ENCODE results near the gene STK32C.
"Not testable (repeated sequence)": the region's sequence is repeated elsewhere in the genome, so short reads cannot be mapped to it uniquely, and the experiment has no call there.

The STK32C gene

DNA sequence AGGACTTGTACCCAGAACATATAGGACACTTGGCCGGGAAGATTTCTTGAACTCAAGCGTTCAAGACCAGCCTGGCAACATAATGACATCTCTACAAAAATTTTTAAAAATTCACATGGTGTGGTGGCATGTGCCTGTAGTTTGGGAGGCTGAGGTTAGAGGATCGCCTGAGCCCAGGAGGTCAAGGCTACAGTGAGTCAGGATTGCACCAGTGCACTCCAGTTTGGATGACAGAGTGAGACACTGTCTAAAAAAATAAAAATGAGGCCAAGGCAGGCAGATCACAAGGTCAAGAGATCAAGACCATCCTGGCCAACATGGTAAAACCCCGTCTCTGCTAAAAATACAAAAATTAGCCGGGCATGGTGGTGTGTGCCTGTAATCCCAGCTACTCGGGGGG is 9.7 kb upstream of the STK32C start:
- DNase-seq (ENCODE audit: low spot score), result not testable (repeated sequence)

DNA sequence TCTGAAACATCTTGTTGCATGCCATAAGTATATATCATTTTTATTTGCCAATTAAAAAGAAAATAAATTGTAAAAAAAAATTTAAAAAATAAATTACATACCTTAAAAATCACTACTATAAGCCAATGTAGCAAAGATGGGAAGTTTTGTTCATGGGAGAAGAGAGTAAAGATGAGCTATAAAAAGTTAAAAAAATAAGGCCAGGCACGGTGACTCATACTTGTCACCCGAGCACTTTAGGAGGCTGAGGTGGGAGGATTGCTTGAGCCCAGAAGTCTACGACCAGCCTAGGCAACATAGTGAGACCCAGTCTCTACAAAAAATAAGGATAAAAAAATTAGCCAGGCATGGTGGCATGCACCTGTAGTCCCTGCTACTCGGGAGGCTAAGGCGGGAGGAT is 8.4 kb upstream of the STK32C start:
- no peak for DNase-seq (ENCODE audit: low spot score)

DNA sequence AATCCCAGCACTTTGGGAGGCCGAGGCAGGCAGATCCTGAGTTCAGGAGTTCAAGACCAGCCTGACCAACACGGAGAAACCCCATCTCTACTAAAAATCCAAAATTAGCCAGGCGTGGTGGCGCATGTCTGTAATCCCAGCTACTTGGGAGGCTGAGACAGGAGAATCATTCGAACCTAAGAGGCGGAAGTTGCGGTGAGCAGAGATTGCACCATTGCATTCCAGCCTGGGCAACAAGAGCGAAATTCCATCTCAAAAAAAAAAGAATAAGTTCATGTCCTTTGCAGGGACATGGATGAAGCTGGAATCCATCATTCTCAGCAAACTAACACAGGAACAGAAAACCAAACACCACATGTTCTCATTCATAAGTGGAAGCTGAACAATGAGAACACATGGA is 7.1 kb upstream of the STK32C start:
- DNase-seq (ENCODE audit: low spot score), result not testable (repeated sequence)

DNA sequence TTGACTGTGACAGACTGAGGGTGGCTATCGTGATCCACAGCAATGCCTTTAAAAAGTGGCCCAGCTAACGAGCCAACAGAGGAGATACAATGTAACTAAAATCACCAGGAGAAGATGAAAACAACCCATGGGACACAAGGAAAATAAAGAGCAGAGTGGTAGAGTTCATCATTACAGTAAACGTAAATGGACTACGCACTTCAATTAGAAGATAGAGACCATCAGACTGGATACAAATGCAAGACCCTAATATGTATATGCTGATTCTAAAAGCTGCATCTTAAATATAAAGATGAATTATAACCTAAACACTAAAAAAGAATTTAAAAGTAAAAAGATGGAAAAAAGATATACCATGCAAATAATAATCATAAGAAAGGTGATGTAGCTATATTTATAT is 6.6 kb upstream of the STK32C start:
- no peak for DNase-seq (ENCODE audit: low spot score)

DNA sequence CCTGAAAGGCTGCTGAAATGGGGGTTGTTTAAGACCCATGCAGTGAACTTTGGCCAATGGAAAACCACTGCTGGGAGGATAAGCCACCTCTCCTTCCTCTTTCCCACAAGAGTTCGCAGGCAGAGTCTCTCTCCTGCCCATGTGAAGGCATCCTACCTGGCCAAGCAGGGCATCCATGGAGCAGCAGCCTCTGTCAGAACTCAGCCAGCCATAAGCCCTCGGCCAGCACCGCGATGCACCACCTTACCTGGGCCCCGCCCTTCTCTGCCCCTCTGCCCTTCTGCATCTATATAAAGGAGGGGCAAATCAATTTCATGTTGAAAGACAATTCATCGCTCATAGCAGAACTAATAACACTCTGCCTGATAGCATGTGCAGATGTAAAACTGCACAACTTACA is 6.1 kb upstream of the STK32C start:
- no peak for DNase-seq (ENCODE audit: low spot score)

DNA sequence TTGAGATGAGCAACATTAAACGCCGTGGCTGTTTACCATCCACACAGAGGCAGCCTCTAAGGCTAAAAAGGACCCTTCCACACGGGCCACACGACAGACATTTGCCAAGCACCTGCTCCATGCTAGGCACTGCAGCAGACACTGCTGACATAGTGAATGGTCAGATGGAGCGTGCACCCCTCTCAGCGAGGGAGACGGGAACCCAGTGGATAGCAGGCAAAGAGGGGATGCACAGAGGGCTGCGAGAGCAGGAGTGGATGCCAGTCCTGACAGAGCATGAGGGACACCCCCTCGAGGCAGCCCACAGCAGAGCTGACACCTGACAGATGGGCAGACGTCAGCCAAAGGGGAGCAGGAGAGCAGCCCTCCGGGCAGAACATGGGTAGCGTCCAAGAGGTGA is 5.6 kb upstream of the STK32C start:
- DNase-seq (ENCODE audit: low spot score), result no peak

DNA sequence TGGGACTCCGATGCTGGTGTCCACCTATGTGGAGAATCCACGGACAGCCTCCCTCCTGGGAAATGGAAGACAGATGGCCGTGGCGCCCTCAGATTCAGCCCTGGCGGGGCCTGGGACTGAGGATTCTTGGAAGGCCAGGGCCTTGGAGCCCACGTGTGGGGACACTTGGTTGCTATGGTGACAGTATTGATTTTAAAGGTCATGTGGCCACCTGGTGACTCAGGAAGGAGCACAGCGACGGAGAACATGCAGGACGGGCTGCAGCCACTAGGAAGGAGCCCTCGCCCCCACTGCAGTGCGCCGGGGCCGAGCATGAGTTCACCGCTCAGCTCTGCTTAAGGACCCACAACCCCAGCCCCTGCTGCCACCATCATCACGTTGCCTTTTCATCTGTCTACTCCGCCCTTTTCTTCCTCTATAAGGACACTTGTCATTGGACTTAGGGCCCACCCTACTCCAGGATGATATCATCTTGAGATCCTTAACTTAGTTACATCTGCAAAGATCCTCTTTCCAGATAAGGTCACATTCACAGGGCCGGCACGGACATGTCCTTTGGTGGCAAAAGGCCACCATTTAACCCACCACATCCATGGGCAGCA is 3.7 kb upstream of the STK32C start:
- DNase-seq (ENCODE audit: low spot score), result no peak

DNA sequence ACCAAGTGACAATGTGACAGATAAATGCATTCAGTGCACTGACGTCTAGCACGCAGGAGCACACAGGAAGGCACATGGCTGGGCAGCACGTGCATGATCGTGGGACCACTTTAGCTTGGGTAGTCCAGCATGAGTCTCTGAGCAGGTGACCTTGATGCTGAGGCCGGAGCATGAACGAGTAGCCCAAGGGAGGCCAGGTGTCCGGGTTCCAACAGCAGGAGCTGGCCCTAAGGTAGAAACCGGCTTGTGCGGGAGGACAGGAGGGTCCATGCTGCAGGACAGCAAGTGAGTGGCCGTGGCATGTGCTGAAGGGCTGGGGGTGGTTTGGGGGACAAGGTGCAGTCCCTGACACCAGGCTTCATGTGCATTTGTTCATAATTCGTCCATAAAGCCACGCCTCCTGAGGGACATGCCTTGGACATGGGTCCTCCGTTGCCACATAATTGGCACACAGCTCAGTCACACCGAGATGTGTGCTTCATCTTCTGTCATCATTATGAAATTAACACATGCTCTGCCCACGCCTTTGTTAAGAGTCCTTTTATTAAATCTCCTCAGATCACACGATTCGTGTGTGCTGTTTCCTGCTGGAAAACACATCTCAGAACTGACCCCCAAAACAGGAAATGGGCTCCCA is 3.1 kb upstream of the STK32C start:
- no peak for DNase-seq (ENCODE audit: low spot score)

DNA sequence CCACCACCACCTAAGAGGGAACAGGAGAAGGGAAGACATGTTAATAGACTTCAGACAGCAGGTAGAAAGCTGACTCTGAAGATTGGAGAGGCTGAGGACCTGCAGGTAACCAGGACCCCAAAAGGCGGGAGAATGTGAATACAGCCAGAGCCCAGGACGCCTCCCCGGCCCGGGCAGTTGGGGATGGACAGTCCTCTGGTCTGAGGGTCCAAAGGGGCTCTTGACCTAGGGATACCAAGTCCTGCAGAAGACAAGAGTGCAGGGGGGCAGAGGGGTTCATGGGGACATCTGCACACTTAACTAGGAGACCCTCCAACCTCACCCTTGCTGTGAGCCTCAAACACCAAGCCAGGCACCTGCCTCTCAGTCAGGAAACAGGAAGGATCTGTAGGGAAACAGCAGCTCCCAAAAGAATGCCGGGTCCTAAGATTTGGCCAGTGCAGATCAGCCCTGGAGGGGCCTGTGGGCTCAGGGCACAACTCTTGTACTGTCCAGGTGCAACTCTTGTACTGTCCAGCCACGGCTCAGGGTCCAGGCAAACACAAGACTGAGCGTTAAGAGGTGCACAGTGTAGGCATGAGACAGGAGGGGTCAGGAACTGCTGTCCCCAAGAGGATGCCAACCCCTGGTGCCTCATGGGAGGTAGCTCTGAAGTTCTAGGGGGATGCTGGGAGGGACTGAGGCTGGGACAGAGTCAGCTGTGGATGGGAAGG is 2.3 kb upstream of the STK32C start:
- no peak for DNase-seq (ENCODE audit: low spot score)

DNA sequence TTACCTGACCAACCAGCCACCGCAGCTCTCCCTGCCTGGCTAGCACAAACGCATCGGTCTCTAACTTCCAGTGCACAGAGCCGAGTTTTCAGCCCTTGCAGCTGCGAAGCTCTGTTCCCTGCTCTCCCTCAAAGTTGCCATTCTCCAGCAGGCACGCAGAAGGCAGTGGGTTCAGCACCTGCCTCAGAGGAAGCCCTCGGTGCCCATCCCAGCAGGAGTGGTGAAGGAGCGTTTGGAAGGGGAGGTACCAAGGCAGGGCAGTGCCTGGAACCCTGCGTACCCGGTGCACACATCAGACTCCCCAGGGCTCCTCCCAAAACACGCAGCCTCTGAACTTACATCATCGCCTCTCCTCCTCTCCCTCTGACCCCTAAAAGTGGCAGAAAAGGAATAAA is 1.7 kb upstream of the STK32C start:
- DNase-seq (ENCODE audit: low spot score), result no peak

DNA sequence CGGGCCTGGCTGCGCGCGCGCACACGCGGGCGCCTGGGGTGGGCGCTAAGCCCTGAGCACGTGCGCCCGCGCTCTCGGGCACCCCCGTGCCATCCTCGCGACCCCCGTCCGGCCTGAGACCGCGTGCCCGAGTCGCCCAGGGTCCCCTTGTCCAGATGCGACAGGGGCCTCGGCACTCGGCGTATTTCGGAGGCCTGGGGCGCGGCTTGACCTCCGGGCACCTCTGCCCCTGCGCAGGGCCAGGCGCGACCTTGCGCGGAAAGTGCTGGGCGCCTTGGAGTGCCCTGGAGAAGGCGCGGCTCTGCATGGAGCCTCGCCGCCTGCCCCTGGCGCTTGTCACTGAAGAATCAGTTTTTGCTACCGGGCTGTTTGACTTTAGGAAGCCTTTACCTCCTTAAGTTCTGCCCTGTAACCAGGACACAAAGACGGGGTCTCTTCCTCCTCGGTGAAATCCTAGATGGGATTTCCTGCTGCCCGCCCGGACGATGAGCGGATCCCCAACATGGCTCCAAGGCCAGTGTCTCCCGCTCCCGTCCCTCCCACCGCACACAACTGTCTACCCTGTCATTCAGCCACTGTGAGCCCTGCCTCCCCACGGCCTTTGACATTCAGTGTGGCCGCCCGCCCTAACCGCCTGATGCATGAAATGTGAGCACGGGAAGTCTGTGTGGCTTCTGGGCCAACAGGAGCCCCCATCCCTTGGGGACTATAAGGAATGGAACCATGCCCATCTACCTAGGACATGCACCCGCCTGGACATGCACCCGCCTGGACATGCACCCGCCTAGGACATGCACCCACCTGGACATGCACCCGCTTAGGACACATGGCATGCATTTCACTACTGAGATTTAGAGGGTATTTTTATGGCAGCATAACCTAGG is 1.1 kb upstream of the STK32C start:
- no peak for DNase-seq (ENCODE audit: low spot score)

DNA sequence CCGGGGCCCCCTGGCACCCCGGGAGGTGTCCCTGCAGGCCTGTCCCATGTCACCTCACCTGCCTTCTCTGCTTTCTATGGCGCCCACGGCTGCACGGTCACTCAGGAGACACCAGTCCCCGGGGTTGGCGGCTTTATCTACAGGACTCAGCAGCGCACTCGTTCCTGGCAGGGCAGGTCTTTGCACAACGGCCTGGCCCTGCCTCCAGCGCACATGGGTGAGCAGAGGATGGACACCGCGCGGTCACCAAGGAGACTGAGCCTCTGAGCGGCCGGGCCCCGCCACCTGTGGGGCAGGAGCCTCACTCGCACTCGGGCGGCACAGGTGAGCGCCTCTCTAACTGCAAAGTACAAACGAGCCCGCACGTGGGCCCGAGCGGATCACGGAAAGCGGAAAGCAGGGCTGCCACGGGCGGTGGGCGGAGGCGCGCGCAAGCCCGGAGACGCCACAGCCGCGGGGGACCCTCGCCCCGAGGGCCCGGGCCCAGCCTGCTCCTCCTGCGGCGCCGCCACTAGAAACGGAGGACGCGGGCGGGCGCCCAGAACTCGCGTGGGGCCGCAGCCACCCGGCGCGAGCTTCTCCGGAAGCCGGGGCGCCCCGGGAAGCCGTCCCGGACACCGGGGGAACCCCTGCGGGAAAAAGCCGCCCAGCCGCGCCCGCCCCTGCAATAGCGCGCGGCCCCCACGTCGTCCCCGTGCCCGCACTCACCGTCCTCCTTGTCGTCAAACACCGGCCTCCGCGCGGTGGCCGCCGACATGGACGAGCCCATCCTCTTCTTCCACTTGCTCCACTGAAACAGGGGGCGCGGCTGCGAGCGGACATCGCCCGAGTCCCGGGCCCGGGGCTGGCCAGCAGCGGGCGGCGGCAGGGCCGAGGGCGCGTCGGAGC is 642 bp downstream of the STK32C start:
- DNase-seq (ENCODE audit: low spot score), result peak; percentile 79

DNA sequence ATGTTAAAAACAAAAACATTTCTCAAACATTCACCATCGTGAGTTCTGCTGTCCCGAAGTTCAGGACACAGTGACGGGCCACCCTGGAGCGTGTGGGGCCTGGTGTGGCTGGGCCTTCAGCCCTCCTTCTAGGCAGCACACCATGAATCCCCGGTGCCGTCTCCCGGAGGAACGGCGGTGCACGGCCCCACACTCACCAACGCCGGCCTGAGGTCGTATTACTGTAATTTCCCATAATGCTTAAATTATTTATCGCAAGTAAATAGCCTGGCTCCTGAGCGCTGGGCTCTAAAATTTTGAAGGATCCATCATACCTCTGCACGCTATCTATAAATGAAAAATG is 1.4 kb downstream of the STK32C start:
- DNase-seq (ENCODE audit: low spot score), result no peak

DNA sequence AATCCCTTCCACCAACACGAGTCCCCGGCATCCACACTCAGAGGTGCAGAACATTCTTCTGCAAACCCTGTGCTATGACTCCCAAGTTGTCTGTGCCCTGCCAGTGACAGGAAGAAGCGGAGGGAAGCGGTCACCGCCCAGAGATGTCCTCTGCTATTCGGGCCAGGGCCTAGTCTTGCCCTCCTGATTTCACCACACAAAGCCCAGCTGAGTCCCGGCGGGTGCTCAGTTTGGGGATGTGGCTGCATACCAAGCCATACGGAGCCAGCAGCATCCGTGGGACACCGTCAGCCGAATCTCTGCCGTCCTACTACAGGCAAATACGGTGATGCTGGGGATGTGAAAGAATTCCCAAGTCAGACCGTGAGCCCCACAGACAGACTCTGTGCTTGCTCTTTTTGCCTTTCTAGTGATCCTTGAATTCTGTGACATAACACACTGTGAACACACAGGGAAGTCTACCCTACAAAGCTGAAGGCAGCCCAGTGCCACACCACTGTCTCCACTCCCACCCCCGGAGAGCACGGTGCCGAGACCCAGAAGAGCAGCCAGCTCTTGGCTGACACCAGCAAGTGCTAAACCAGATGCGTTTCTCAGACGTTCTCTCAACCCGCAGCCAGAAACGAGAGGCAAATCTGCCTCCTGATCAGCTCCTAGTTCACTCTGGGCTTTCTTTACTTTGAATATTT is 2.0 kb downstream of the STK32C start:
- no peak for DNase-seq (ENCODE audit: low spot score)

DNA sequence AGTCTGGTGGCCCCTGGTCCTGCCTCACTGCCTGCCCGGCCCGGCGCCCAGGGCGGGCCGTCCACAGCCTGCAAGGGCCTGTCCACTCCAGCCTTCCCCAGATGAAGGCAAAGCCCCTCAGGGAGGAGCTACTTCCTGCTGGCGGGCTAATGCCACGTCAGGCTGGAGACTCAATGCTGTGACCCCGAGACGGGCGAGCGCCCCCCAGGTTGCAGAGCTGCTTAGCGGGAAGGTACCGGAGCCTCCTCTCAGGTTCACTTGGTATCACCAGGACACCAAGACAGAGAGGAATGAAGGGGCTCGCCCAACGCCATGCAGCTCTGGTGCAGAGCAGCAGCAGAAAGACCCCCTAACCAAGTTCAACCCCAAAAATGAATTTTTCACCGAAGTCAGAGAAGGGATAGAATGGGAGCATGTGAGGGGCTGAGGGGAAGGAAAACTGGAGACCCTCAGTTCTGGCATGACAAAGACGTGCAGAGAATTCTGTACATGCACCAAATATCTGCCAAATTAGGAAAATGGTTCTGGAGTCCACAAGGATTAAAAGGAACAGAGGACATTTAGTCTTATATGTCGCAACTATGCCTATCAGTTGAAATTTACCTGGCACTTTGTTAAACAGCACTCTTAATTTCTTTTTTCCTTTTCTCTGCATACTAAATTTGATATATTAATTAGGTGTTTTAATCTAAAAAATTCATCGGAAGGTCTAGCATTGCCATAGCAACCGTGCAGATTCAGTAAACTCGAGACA is 2.8 kb downstream of the STK32C start:
- no peak for DNase-seq (ENCODE audit: low spot score)

DNA sequence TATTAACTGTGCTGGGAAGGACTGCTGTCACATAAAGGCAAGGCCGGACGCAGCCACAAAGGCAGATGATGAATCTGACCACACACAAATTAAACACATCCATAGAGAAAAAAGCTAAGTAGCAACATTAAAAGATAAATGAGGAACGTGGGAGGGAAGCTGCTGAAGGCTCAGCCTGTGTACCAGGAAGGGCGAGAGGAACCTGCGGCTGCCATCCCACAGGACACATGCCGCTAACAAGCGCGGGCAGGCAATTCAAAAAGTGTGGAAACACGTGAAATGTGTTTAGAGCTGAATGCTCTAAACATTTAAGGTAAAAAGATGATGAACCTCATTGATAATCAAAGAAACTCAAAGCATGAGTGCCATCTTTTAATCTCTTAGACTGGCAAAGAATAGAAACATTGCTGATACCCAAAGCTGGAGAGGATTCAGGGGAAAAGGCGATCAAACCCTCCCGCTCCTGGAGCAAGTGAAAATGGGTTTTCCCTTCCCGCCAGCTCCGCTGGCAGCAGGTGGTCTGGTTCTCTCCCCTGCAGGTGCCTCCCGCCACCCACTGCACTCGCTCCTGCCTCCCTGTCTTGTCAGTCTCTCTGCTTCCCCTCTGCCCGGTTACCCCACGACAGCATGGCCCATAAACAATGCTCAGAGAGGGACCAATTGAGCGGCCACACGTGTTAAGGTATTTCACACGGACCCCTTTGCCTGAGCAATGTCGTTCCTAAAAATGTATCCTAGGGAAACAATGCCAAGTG is 4.2 kb downstream of the STK32C start:
- DNase-seq (ENCODE audit: low spot score), result peak; percentile 20

DNA sequence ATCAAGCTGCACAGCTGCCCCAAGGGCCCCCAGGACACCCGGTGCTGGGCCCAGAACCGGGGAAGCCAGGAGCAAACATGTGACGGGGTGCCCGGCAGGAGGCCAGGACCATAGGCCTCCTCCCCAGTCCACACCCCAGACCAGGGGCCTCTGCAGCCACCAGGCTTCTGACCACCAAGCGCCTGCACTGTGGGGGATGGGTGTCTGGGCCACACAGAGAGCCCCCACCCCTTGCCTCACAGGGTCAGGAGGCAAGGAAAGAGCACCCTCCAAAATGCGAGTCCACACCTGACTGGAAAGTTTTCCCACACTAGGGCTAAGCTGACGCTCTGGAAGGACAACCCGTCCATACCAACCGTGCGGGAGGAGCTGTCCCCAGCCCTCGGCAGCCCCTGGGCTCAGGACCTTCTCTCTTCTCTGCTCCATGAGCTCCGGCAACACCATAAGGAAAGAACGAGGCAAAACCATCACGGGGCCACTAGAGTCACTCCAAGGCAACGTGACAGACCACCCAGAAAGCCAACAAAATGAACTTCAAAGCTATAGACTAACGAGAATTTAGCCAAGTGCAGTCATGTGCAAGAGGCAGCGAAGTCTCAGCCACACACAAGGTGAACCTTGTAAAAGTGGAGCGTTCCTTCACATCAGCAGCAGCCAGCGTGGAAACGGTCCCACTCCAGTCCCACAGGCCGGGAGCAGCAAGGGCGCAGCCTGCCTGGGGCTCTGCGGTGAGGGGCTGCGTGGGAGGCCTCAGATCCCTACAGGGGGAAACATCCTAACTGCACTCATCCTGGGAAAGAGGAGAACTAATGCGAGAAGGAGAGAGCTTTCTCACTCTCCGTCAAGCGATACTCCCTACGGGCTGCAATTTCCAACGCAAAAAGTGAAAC is 5.1 kb downstream of the STK32C start:
- DNase-seq (ENCODE audit: low spot score), result no peak
